NB4 (cell line): ENCODE results near the gene DUT.

Experiments used
- CTCF ChIP-seq: IDR thresholded peaks from one replicate; pipeline ENCODE4 v1.5.1; 2012; ENCODE audit warnings: low read depth, low read length
- POLR2A ChIP-seq: IDR thresholded peaks from 2 replicates; pipeline ENCODE4 v1.6.1; 2011; ENCODE audit warnings: mild to moderate bottlenecking; ENCODE audit not compliant: insufficient read length; ENCODE audit errors: extremely low read depth

GRCh38 chr15:48318131-48318530, 13.1 kb upstream of the DUT start:
- TF ChIP-seq POLR2A = no peak
- no peak for TF ChIP-seq CTCF
